ENCODE data around the gene GFRA1.

DNA sequence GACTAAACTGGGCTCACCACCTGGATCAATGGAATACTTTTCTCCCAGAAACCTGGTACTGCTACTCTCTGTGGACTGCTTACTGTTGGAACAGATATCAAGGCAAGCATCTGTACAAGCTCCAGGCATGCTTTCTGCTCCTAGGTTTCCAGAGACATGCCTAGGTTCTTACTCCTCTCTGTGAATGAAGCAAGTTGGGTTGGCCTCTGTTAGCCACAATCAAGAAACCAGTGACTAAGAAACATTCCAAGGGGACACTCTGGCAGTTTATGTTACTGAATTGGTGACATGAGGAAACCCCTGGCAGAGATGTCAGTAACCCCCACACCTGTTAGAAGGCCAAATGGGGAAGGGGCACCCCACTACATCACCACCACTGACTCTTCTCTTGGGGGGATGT lies 121.9 kb downstream of the GFRA1 start:
- no peak for TF ChIP-seq POLR2A (IDR thresholded peaks at IDR 0.05)
- TF ChIP-seq, protein P1, sequence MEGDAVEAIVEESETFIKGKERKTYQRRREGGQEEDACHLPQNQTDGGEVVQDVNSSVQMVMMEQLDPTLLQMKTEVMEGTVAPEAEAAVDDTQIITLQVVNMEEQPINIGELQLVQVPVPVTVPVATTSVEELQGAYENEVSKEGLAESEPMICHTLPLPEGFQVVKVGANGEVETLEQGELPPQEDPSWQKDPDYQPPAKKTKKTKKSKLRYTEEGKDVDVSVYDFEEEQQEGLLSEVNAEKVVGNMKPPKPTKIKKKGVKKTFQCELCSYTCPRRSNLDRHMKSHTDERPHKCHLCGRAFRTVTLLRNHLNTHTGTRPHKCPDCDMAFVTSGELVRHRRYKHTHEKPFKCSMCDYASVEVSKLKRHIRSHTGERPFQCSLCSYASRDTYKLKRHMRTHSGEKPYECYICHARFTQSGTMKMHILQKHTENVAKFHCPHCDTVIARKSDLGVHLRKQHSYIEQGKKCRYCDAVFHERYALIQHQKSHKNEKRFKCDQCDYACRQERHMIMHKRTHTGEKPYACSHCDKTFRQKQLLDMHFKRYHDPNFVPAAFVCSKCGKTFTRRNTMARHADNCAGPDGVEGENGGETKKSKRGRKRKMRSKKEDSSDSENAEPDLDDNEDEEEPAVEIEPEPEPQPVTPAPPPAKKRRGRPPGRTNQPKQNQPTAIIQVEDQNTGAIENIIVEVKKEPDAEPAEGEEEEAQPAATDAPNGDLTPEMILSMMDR (IDR thresholded peaks at IDR 0.05): no peak

Data from lower leg skin (tissue), 3 donors.